ENCODE results near the gene PEPD.

The PEPD gene

GRCh38 chr19:33392341-33393285 is 129.0 kb downstream of the PEPD start:
- TF ChIP-seq, protein P1, sequence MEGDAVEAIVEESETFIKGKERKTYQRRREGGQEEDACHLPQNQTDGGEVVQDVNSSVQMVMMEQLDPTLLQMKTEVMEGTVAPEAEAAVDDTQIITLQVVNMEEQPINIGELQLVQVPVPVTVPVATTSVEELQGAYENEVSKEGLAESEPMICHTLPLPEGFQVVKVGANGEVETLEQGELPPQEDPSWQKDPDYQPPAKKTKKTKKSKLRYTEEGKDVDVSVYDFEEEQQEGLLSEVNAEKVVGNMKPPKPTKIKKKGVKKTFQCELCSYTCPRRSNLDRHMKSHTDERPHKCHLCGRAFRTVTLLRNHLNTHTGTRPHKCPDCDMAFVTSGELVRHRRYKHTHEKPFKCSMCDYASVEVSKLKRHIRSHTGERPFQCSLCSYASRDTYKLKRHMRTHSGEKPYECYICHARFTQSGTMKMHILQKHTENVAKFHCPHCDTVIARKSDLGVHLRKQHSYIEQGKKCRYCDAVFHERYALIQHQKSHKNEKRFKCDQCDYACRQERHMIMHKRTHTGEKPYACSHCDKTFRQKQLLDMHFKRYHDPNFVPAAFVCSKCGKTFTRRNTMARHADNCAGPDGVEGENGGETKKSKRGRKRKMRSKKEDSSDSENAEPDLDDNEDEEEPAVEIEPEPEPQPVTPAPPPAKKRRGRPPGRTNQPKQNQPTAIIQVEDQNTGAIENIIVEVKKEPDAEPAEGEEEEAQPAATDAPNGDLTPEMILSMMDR (IDR thresholded peaks at IDR 0.05; ENCODE audit: low read length, missing control alignments): no peak
- no peak overlapping the region for H3K4me3 ChIP-seq (replicated peaks; ENCODE audit: low read depth, low read length)

DNA sequence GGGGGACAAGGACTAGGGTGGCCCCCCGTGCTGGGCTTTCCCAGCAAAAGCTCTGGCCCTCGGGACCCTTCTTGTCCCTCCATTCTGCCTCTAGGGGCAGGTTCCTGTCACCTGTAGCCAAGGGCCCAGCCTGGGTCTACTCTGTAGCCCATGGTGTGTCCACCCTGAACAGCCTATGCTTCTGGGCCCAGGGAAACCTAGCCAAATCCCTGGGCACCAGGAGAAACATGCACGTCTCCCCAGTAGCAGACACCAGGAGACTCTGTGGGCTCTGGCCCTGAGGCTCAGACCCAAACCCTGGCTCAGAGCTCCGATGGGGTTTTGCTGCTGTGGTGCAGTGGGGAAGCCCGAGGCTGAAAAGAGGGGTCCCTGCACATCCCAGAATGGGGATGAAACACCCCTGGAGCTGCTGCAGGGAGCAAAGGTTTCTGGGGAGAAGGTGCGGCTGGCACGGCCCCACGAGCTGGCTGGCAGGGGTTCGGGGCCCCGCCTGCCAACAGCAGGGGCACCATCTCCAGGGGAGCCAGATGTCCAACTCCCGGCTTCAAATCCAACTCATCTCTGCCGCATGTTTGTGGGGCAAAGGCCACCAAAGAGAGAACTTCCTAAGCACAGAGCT is 129.9 kb downstream of the PEPD start:
- no peak for DNase-seq (ENCODE audit: low read depth)
- TF ChIP-seq, protein P1 (IDR thresholded peaks at IDR 0.05; ENCODE audit: low read length, missing control alignments): no peak
- H3K4me3 ChIP-seq (replicated peaks; ENCODE audit: low read depth, low read length): no peak overlapping the region

More at GRCh38 chr19:33392341-33393285, 129.0 kb downstream of the PEPD start:
- DNase-seq (ENCODE audit: low read depth): no peak

- no peak overlapping the region for H3K4me3 ChIP-seq (replicated peaks; ENCODE audit: low read depth, low read length)
- TF ChIP-seq, protein P1 (IDR thresholded peaks at IDR 0.05; ENCODE audit: low read length, missing control alignments): no peak
- DNase-seq (ENCODE audit: low read depth): no peak
Measured at GRCh38 chr19:33390908-33391630, 130.5 kb downstream of the PEPD start.

GRCh38 chr19:33390101-33390907 is 131.3 kb downstream of the PEPD start:
- TF ChIP-seq, protein P1 (IDR thresholded peaks at IDR 0.05; ENCODE audit: low read length, missing control alignments): no peak
- H3K4me3 ChIP-seq (replicated peaks; ENCODE audit: low read depth, low read length): no peak overlapping the region
- DNase-seq (ENCODE audit: low read depth): peak; percentile 68

GRCh38 chr19:33389421-33390100 is 132.0 kb downstream of the PEPD start:
- DNase-seq (ENCODE audit: low read depth): no peak
- TF ChIP-seq, protein P1 (IDR thresholded peaks at IDR 0.05; ENCODE audit: low read length, missing control alignments): no peak
- no peak overlapping the region for H3K4me3 ChIP-seq (replicated peaks; ENCODE audit: low read depth, low read length)
